Activated CD8-positive, alpha-beta memory T cell treated with anti-CD3 and anti-CD28 coated beads for 36 hours (primary cell): ENCODE data around the gene CLCF1. TPM values are rescaled to one million over a fixed set of nuclear protein-coding genes. Genes with fewer than 3 reads are reported as not detected.

Source experiments
- CTCF ChIA-PET: fragments of 350-600 bp; sonication (Branson Sonifier 250); formaldehyde crosslinking; loops from one replicate; lab custom pipeline; 2021; ENCODE audit warnings: antibody characterized with exemption; lab: Charles Lee
- POLR2A ChIA-PET: fragments of 350-600 bp; sonication (Branson Sonifier 250); formaldehyde crosslinking; loops from one replicate; lab custom pipeline; 2021; ENCODE audit warnings: antibody characterized with exemption; lab: Charles Lee
- total RNA-seq, 2 experiments: library from RNA; stranded (reverse); gene quantifications; one replicate each; pipeline ENCODE4 v1.2.3, GENCODE V29; 2021

The CLCF1 gene
- total RNA-seq, 2 experiments from 2014 or later, result 2.9 to 3.5 TPM

- CTCF ChIA-PET, result interaction anchor here (0.6 to 19.8 kb wide), 8 partner anchors 9 to 1268 kb away, joined by 3 to 601 read pairs (median 3); partner anchors contain the start of gene POLD4
- POLR2A ChIA-PET, result interaction anchor here (0.7 to 1.8 kb wide), 7 partner anchors 9 to 210 kb away, joined by 3 to 13 read pairs (median 4); partner anchors contain the start of genes GSTP1, POLD4, PPP1CA and PTPRCAP
Observed at GRCh38 chr11:67373648-67374570, 511 bp upstream of the CLCF1 start.

- POLR2A ChIA-PET, result interaction anchor here (0.6 to 1.8 kb wide), 2 partner anchors 18 to 21 kb away, joined by 3 to 12 read pairs; partner anchors contain the start of gene POLD4
- CTCF ChIA-PET, result interaction anchor here (0.6 to 19.8 kb wide), 4 partner anchors 10 to 40 kb away, joined by 4 to 601 read pairs (median 33); partner anchors contain the start of genes POLD4 and RAD9A
Observed at GRCh38 chr11:67372321-67372992, 941 bp downstream of the CLCF1 start.

GRCh38 chr11:67371911-67372320 is 1.5 kb downstream of the CLCF1 start:
- POLR2A ChIA-PET, result no interaction called here
- CTCF ChIA-PET, result interaction anchor here (0.9 to 19.8 kb wide), 5 partner anchors 11 to 40 kb away, joined by 3 to 601 read pairs (median 4); partner anchors contain the start of genes POLD4 and RAD9A

- ChIA-PET POLR2A (no interaction called here), CTCF (interaction anchor here (0.9 to 19.8 kb wide), 9 partner anchors 8 to 41 kb away, joined by 3 to 601 read pairs (median 3); partner anchors contain the start of genes POLD4 and RAD9A)
Observed at GRCh38 chr11:67371189-67371910, 2.0 kb downstream of the CLCF1 start.

- POLR2A ChIA-PET, result no interaction called here
- CTCF ChIA-PET, result interaction anchor here (0.6 to 19.8 kb wide), 9 partner anchors 9 to 550 kb away, joined by 3 to 601 read pairs (median 3); partner anchors contain the start of genes POLD4 and RAD9A
Observed at GRCh38 chr11:67370351-67371076, 2.9 kb downstream of the CLCF1 start.

- CTCF ChIA-PET, result interaction anchor here (0.6 to 19.8 kb wide), 5 partner anchors 7 to 549 kb away, joined by 3 to 601 read pairs (median 3); partner anchors contain the start of gene POLD4
- POLR2A ChIA-PET, result no interaction called here
Observed at GRCh38 chr11:67369801-67370284, 3.6 kb downstream of the CLCF1 start.

GRCh38 chr11:67369275-67369674 is 4.1 kb downstream of the CLCF1 start:
- ChIA-PET POLR2A (no interaction called here), CTCF (interaction anchor here (1.0 to 19.8 kb wide), 4 partner anchors 8 to 201 kb away, joined by 3 to 601 read pairs (median 32); partner anchors contain the start of gene POLD4)

GRCh38 chr11:67368621-67369020 is 4.8 kb downstream of the CLCF1 start:
- ChIA-PET POLR2A (interaction anchor here (0.6 to 0.7 kb wide), 3 partner anchors 9 to 466 kb away, joined by 4 to 10 read pairs (median 7); no protein-coding TSS in a partner anchor), CTCF (interaction anchor here (1.1 to 19.8 kb wide), 4 partner anchors 9 to 66 kb away, joined by 3 to 601 read pairs (median 34); partner anchors contain the start of gene POLD4)

- CTCF ChIA-PET, result interaction anchor here (0.8 to 20.0 kb wide), 4 partner anchors 10 to 67 kb away, joined by 3 to 601 read pairs (median 4); partner anchors contain the start of gene CLCF1
- POLR2A ChIA-PET, result interaction anchor here (1.1 kb wide), 1 partner anchor 14 kb away, joined by 3 read pairs; no protein-coding TSS in a partner anchor
Observed at GRCh38 chr11:67367761-67368227, 5.6 kb downstream of the CLCF1 start.

GRCh38 chr11:67366961-67367760 is 6.2 kb downstream of the CLCF1 start:
- CTCF ChIA-PET, result interaction anchor here (0.8 to 20.0 kb wide), 3 partner anchors 10 to 16 kb away, joined by 3 to 601 read pairs (median 3); partner anchors contain the start of gene CLCF1
- POLR2A ChIA-PET, result interaction anchor here (1.1 kb wide), 1 partner anchor 13 kb away, joined by 3 read pairs; no protein-coding TSS in a partner anchor

GRCh38 chr11:67366546-67366945 is 6.9 kb downstream of the CLCF1 start:
- ChIA-PET CTCF (interaction anchor here (2.1 to 20.0 kb wide), 2 partner anchors 10 to 12 kb away, joined by 10 to 601 read pairs; partner anchors contain the start of gene CLCF1), POLR2A (no interaction called here)

- POLR2A ChIA-PET, result no interaction called here
- CTCF ChIA-PET, result interaction anchor here (1.3 to 20.0 kb wide), 3 partner anchors 9 to 14 kb away, joined by 5 to 601 read pairs (median 10); partner anchors contain the start of gene CLCF1
Observed at GRCh38 chr11:67365736-67366444, 7.5 kb downstream of the CLCF1 start.

GRCh38 chr11:67364783-67365722 is 8.3 kb downstream of the CLCF1 start:
- ChIA-PET POLR2A (interaction anchor here (0.5 to 0.9 kb wide), 3 partner anchors 8 to 23 kb away, joined by 3 to 13 read pairs (median 5); partner anchors contain the start of gene CLCF1), CTCF (interaction anchor here (1.3 to 20.0 kb wide), 3 partner anchors 8 to 13 kb away, joined by 5 to 601 read pairs (median 10); partner anchors contain the start of gene CLCF1)

- POLR2A ChIA-PET, result interaction anchor here (0.5 to 0.9 kb wide), 2 partner anchors 8 to 9 kb away, joined by 3 to 13 read pairs; partner anchors contain the start of gene CLCF1
Observed at GRCh38 chr11:67364169-67364568, 9.2 kb downstream of the CLCF1 start.

More at GRCh38 chr11:67364169-67364568, 9.2 kb downstream of the CLCF1 start:
- CTCF ChIA-PET, result interaction anchor here (1.3 to 20.0 kb wide), 2 partner anchors 13 to 14 kb away, joined by 4 to 601 read pairs; partner anchors contain the start of gene CLCF1
